Measurements from ENCODE around the gene KCNC2. TPM values are rescaled to one million over a fixed set of nuclear protein-coding genes. Genes with fewer than 3 reads are reported as not detected.

The KCNC2 gene
- total and polyA plus RNA-seq, 2 donors (not counting 3 experiments of a cell fraction or from before 2014, with no cell fraction given), result not detected

- ChIA-PET POLR2A (no interaction called here), CTCF (no interaction called here)
- no peak for TF ChIP-seq POLR2A (IDR thresholded peaks at IDR 0.05; ENCODE audit: low read depth, low read length)
- TF ChIP-seq MAX (IDR thresholded peaks at IDR 0.05; ENCODE audit: insufficient read depth, insufficient read length), result no peak
- no peak for TF ChIP-seq MYC (IDR thresholded peaks at IDR 0.05; ENCODE audit: low read depth, low read length)
- no peak for TF ChIP-seq FOS (IDR thresholded peaks at IDR 0.05; ENCODE audit: borderline replicate concordance, insufficient read depth, low read length)
- TF ChIP-seq POLR2AphosphoS5 (IDR thresholded peaks at IDR 0.05; ENCODE audit: insufficient read depth, low read depth, low read length), result no peak
- no peak for TF ChIP-seq JUN (IDR thresholded peaks at IDR 0.05; ENCODE audit: borderline replicate concordance, insufficient read depth, insufficient read length, low read depth)
- no peak for TF ChIP-seq GATA2 (IDR thresholded peaks at IDR 0.05; ENCODE audit: insufficient read depth, insufficient read length, low read depth, low read length)
- no peak for TF ChIP-seq CTCF (IDR thresholded peaks at IDR 0.05; ENCODE audit: extremely low read depth in 1 of 2, insufficient read depth in 1 of 2, low read depth in 1 of 2, low read length in 2 of 2)
- TF ChIP-seq EZH2 (IDR thresholded peaks at IDR 0.05; ENCODE audit: borderline replicate concordance, low read depth, low read length, severe bottlenecking), result no peak
- Histone ChIP-seq H3K4me2 (ENCODE audit: insufficient read depth, low read length) (no peak overlapping the region), H3K27me3 (ENCODE audit: control insufficient read depth in 2 of 2, insufficient read depth in 2 of 2, low read length in 2 of 2) (no peaks in the 10 kb centered on the region), H4K20me1 (replicated peaks; ENCODE audit: control insufficient read depth, extremely low read depth, insufficient read depth, low read length) (no peaks in the 10 kb centered on the region), H3K9me3 (replicated peaks; ENCODE audit: control insufficient read depth, insufficient read depth, low read length) (no peaks in the 10 kb centered on the region), H3K9ac (replicated peaks; ENCODE audit: extremely low read depth, insufficient read depth, low read length) (no peak overlapping the region), H3K9me1 (replicated peaks; ENCODE audit: control insufficient read depth, extremely low read depth, insufficient read depth, low read length) (no peaks in the 10 kb centered on the region), H3K4me1 (ENCODE audit: control insufficient read depth, extremely low read depth, insufficient read depth, low read length) (no peaks in the 10 kb centered on the region), H3K36me3 (ENCODE audit: control insufficient read depth in 2 of 2, extremely low read depth in 1 of 2, insufficient read depth in 2 of 2, low read length in 2 of 2) (no peaks in the 10 kb centered on the region), H3K4me3 (replicated peaks in 1 of 3; ENCODE audit: insufficient read depth in 1 of 3, low read depth in 1 of 3, low read length in 3 of 3) (no peak overlapping the region), H3K79me2 (ENCODE audit: control insufficient read depth, insufficient read depth, low read length) (no peaks in the 10 kb centered on the region), H3K27ac (ENCODE audit: insufficient read depth, low read depth, low read length) (no peak overlapping the region), H2AFZ (ENCODE audit: low read depth, low read length) (no peak overlapping the region)
- no TSS peak for BruUV-seq (replicated peaks)
- intact Hi-C loops (cut with micrococcal nuclease) (no loop called here), dilution Hi-C loops (cut with MboI; ENCODE audit: extremely low pct_ligation_motif_present, low sequenced_read_pairs) (no loop called here)
- no peak for DNase-seq (ENCODE audit: low read depth, low spot score)
- FAIRE-seq, result no peak
Measured at GRCh38 chr12:75000120-75000519, 209.5 kb downstream of the KCNC2 start.

All from endothelial cell of umbilical vein (primary cell).